DND-41 (cell line): ENCODE results near the gene DOCK3.

Source experiments
- EZH2 ChIP-seq: IDR thresholded peaks from 3 replicates; pipeline ENCODE4 v1.6.1; 2012; ENCODE audit warnings: borderline replicate concordance, low read depth, mild to moderate bottlenecking, moderate library complexity, low read length, inconsistent platforms; ENCODE audit not compliant: severe bottlenecking
- TF ChIP-seq, protein P1 (sequence below): IDR thresholded peaks from 2 replicates; pipeline ENCODE4 v1.5.1; 2012; ENCODE audit warnings: borderline replicate concordance, low read length, moderate library complexity, mild to moderate bottlenecking; ENCODE audit not compliant: poor library complexity, severe bottlenecking; ENCODE audit errors: extremely low read depth

DNA sequence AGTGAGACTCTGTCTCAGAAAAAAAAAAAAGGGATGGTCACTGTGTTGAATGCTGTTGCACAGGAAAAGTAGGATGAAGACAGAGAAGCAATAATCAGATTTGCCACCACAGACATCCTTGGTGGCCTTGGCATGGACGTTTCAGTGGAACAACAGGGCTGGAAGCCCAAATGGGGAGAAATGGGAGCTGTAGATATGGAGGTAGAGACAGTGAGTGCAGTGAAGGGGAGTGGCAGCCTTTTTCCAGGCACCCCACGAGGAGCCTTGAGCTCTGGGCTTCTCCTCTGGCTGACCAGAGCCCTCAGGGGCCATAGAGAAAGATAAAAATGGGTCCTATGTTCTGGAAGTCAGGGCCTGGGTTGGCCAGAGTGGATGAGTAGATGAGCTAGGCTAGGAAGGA lies 12.3 kb upstream of the DOCK3 start:
- TF ChIP-seq EZH2, result no peak
- TF ChIP-seq, protein P1, sequence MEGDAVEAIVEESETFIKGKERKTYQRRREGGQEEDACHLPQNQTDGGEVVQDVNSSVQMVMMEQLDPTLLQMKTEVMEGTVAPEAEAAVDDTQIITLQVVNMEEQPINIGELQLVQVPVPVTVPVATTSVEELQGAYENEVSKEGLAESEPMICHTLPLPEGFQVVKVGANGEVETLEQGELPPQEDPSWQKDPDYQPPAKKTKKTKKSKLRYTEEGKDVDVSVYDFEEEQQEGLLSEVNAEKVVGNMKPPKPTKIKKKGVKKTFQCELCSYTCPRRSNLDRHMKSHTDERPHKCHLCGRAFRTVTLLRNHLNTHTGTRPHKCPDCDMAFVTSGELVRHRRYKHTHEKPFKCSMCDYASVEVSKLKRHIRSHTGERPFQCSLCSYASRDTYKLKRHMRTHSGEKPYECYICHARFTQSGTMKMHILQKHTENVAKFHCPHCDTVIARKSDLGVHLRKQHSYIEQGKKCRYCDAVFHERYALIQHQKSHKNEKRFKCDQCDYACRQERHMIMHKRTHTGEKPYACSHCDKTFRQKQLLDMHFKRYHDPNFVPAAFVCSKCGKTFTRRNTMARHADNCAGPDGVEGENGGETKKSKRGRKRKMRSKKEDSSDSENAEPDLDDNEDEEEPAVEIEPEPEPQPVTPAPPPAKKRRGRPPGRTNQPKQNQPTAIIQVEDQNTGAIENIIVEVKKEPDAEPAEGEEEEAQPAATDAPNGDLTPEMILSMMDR, result no peak
